ENCODE data around the gene APOBEC2. TPM values are rescaled to one million over a fixed set of nuclear protein-coding genes. Genes with fewer than 3 reads are reported as not detected.

APOBEC2 gene
- total and polyA plus RNA-seq, 9 of the 15 experiments (the other 6 are each of a cell fraction or from before 2014, with no cell fraction given) = 0.25 to 1.6 TPM; not detected in 7

- TF ChIP-seq BCLAF1 (IDR thresholded peaks at IDR 0.05; ENCODE audit: borderline replicate concordance in 1 of 2, control insufficient read depth in 1 of 2, low read depth in 2 of 2, low read length in 1 of 2) (no peak), SIN3B (IDR thresholded peaks at IDR 0.05; ENCODE audit: low read depth) (peak; percentile 85), ARID1B (IDR thresholded peaks at IDR 0.05) (no peak; the same call in 1 of the 2 replicates), KLF16 (IDR thresholded peaks at IDR 0.05) (no peak)
- TF ChIP-seq, protein P1, sequence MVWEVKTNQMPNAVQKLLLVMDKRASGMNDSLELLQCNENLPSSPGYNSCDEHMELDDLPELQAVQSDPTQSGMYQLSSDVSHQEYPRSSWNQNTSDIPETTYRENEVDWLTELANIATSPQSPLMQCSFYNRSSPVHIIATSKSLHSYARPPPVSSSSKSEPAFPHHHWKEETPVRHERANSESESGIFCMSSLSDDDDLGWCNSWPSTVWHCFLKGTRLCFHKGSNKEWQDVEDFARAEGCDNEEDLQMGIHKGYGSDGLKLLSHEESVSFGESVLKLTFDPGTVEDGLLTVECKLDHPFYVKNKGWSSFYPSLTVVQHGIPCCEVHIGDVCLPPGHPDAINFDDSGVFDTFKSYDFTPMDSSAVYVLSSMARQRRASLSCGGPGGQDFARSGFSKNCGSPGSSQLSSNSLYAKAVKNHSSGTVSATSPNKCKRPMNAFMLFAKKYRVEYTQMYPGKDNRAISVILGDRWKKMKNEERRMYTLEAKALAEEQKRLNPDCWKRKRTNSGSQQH (CRISPR knock-in tag; IDR thresholded peaks at IDR 0.05) = no peak
Observed at GRCh38 chr6:41073203-41073967, 20.4 kb downstream of the APOBEC2 start (continued).

All from K562 (cell line).